HG03095 (cell line): Measurements from ENCODE around the gene AGBL4.

Experiments used
- ATAC-seq: cut with Tn5 transposase; IDR thresholded peaks from one replicate; pipeline ENCODE4 v1.9.1; 2021; ENCODE audit warnings: moderate library complexity; ENCODE audit not compliant: unreplicated experiment

AGBL4 gene

GRCh38 chr1:48568501-48568900, 1455.3 kb downstream of the AGBL4 start:
- no peak for ATAC-seq

GRCh38 chr1:48566492-48566891, 1457.3 kb downstream of the AGBL4 start:
- no peak for ATAC-seq

- ATAC-seq = no peak
Observed at GRCh38 chr1:48563021-48563420, 1460.7 kb downstream of the AGBL4 start.

- no peak for ATAC-seq
Observed at GRCh38 chr1:48561444-48561843, 1462.3 kb downstream of the AGBL4 start.

GRCh38 chr1:48560577-48560976, 1463.2 kb downstream of the AGBL4 start:
- ATAC-seq = no peak

- no peak for ATAC-seq
Observed at GRCh38 chr1:48560116-48560515, 1463.6 kb downstream of the AGBL4 start.

- no peak for ATAC-seq
Observed at GRCh38 chr1:48558366-48558765, 1465.4 kb downstream of the AGBL4 start.

GRCh38 chr1:48556186-48556850, 1467.4 kb downstream of the AGBL4 start:
- ATAC-seq = no peak

GRCh38 chr1:48555271-48555670, 1468.5 kb downstream of the AGBL4 start:
- ATAC-seq = no peak

- ATAC-seq = no peak
Observed at GRCh38 chr1:48552903-48553606, 1470.7 kb downstream of the AGBL4 start.

- no peak for ATAC-seq
Observed at GRCh38 chr1:48552420-48552819, 1471.3 kb downstream of the AGBL4 start.

- no peak for ATAC-seq
Observed at GRCh38 chr1:48548985-48549384, 1474.8 kb downstream of the AGBL4 start.

GRCh38 chr1:48547561-48548220, 1476.1 kb downstream of the AGBL4 start:
- ATAC-seq = no peak

GRCh38 chr1:48543854-48544253, 1479.9 kb downstream of the AGBL4 start:
- ATAC-seq = no peak

GRCh38 chr1:48540587-48540986, 1483.2 kb downstream of the AGBL4 start:
- no peak for ATAC-seq

- ATAC-seq = no peak
Observed at GRCh38 chr1:48536477-48536876, 1487.3 kb downstream of the AGBL4 start.

- no peak for ATAC-seq
Observed at GRCh38 chr1:48532976-48533375, 1490.8 kb downstream of the AGBL4 start.

- peak; percentile 63 for ATAC-seq
Observed at GRCh38 chr1:48530727-48531351, 1492.9 kb downstream of the AGBL4 start.

GRCh38 chr1:48527051-48527450, 1496.7 kb downstream of the AGBL4 start:
- no peak for ATAC-seq

- no peak for ATAC-seq
Observed at GRCh38 chr1:48526008-48526710, 1497.6 kb downstream of the AGBL4 start.

GRCh38 chr1:48524892-48525467, 1498.8 kb downstream of the AGBL4 start:
- no peak for ATAC-seq
